Measurements from ENCODE around the gene ALKBH3. TPM values are rescaled to one million over a fixed set of nuclear protein-coding genes. Genes with fewer than 3 reads are reported as not detected.

ALKBH3 gene
- total and polyA plus RNA-seq, 2 experiments from 2014 or later, result 10.7 to 10.8 TPM

DNA sequence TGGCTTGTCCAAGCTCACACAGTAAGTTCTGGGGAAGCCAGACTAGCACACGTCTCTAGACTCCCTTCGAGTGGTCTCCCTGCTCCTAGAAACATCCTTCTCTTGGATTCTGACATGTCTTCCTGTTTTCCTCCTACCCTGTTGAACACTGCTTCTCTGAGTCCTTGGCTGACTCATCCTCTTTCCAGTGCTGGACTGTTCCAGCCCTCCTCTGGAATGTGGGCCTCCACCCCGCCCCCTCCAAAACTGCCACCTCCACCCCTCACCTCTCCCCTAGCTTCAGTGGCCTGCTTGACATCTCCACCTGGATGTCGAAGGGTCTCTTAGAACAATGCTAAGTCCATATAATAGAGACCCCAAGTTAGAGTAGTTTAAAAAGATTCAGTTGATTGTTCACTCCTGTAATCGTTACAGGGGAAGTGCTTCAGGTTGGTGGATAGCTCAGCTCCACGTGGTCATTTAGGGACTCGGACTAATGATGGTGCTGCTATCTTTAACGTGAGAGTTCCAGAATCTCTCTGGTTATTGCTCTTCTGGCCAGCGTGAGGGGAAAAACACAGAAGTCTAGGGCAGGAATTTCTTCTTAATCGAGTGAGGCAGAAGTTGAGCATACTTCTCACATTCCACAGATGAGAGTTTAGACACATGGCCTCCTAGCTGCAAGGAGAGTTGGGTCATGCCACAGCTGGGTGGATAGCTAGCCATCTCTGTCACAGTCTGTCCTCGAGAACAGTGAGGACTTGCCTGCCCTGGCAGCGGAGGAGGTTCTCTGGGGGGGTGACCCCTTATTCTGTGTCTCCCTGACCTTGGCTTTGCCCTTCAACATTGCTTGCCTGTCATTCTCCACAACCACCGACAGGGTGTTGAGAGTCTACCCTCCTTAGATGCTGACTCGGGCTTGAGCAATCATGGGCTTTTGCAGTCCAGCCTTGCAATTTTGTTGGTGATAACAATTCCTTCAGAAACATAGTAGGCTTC, 57.1 kb downstream of the ALKBH3 start:
- Mint-ChIP-seq H3K27me3 (ENCODE audit: insufficient read depth, low read depth, poor library complexity) (peaks cover 19% of the 10 kb centered on the region), H3K36me3 (ENCODE audit: low read depth) (no peaks in the 10 kb centered on the region), H3K4me1 (peaks cover 9% of the 10 kb centered on the region), H3K27ac (no peak overlapping the region; the same call in 1 of the 2 replicates), H3K9me3 (no peaks in the 10 kb centered on the region), H3K4me3 (no peak overlapping the region)
- H3K36me3 ChIP-seq (ENCODE audit: insufficient read depth), result no peaks in the 10 kb centered on the region
- H3K4me1 ChIP-seq (ENCODE audit: insufficient read depth), result 0 out of 2 replicates have a peak, but pooled peaks cover 3% of the 10 kb centered on the region
- H3K9me2 ChIP-seq (ENCODE audit: insufficient read depth), result no peaks in the 10 kb centered on the region
- H3K27me3 ChIP-seq (ENCODE audit: insufficient read depth), result peaks cover 25% of the 10 kb centered on the region
- no peak overlapping the region for H3K4me3 ChIP-seq
- H4K20me1 ChIP-seq (replicated peaks; ENCODE audit: insufficient read depth), result no peaks in the 10 kb centered on the region
- TF ChIP-seq, protein P1, sequence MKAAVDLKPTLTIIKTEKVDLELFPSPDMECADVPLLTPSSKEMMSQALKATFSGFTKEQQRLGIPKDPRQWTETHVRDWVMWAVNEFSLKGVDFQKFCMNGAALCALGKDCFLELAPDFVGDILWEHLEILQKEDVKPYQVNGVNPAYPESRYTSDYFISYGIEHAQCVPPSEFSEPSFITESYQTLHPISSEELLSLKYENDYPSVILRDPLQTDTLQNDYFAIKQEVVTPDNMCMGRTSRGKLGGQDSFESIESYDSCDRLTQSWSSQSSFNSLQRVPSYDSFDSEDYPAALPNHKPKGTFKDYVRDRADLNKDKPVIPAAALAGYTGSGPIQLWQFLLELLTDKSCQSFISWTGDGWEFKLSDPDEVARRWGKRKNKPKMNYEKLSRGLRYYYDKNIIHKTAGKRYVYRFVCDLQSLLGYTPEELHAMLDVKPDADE (IDR thresholded peaks at IDR 0.05), result no peak
- TF ChIP-seq EZH2phosphoT487 (IDR thresholded peaks at IDR 0.05; ENCODE audit: unreplicated experiment) (no peak), POLR2AphosphoS5 (IDR thresholded peaks at IDR 0.05; ENCODE audit: low read depth) (no peak), NANOG (IDR thresholded peaks at IDR 0.05; ENCODE audit: borderline replicate concordance) (no peak), ZNF114 (CRISPR knock-in tag; IDR thresholded peaks at IDR 0.05) (no peak), STAT1 (IDR thresholded peaks at IDR 0.05; ENCODE audit: unreplicated experiment) (no peak), JUNB (IDR thresholded peaks at IDR 0.05; ENCODE audit: unreplicated experiment) (no peak), EZH2 (IDR thresholded peaks at IDR 0.05; ENCODE audit: low read depth, unreplicated experiment) (no peak), ZNF331 (CRISPR knock-in tag; IDR thresholded peaks at IDR 0.05; ENCODE audit: low read depth) (no peak), CREB1 (CRISPR knock-in tag; IDR thresholded peaks at IDR 0.05; ENCODE audit: low read depth) (no peak)
- TF ChIP-seq, protein P2, sequence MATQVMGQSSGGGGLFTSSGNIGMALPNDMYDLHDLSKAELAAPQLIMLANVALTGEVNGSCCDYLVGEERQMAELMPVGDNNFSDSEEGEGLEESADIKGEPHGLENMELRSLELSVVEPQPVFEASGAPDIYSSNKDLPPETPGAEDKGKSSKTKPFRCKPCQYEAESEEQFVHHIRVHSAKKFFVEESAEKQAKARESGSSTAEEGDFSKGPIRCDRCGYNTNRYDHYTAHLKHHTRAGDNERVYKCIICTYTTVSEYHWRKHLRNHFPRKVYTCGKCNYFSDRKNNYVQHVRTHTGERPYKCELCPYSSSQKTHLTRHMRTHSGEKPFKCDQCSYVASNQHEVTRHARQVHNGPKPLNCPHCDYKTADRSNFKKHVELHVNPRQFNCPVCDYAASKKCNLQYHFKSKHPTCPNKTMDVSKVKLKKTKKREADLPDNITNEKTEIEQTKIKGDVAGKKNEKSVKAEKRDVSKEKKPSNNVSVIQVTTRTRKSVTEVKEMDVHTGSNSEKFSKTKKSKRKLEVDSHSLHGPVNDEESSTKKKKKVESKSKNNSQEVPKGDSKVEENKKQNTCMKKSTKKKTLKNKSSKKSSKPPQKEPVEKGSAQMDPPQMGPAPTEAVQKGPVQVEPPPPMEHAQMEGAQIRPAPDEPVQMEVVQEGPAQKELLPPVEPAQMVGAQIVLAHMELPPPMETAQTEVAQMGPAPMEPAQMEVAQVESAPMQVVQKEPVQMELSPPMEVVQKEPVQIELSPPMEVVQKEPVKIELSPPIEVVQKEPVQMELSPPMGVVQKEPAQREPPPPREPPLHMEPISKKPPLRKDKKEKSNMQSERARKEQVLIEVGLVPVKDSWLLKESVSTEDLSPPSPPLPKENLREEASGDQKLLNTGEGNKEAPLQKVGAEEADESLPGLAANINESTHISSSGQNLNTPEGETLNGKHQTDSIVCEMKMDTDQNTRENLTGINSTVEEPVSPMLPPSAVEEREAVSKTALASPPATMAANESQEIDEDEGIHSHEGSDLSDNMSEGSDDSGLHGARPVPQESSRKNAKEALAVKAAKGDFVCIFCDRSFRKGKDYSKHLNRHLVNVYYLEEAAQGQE (IDR thresholded peaks at IDR 0.05; ENCODE audit: unreplicated experiment), result no peak
- TF ChIP-seq, protein P3, sequence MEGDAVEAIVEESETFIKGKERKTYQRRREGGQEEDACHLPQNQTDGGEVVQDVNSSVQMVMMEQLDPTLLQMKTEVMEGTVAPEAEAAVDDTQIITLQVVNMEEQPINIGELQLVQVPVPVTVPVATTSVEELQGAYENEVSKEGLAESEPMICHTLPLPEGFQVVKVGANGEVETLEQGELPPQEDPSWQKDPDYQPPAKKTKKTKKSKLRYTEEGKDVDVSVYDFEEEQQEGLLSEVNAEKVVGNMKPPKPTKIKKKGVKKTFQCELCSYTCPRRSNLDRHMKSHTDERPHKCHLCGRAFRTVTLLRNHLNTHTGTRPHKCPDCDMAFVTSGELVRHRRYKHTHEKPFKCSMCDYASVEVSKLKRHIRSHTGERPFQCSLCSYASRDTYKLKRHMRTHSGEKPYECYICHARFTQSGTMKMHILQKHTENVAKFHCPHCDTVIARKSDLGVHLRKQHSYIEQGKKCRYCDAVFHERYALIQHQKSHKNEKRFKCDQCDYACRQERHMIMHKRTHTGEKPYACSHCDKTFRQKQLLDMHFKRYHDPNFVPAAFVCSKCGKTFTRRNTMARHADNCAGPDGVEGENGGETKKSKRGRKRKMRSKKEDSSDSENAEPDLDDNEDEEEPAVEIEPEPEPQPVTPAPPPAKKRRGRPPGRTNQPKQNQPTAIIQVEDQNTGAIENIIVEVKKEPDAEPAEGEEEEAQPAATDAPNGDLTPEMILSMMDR (conservative IDR thresholded peaks at IDR 0.05; ENCODE audit: low read depth in 2 of 2), result no peak
- TF ChIP-seq, protein P4, sequence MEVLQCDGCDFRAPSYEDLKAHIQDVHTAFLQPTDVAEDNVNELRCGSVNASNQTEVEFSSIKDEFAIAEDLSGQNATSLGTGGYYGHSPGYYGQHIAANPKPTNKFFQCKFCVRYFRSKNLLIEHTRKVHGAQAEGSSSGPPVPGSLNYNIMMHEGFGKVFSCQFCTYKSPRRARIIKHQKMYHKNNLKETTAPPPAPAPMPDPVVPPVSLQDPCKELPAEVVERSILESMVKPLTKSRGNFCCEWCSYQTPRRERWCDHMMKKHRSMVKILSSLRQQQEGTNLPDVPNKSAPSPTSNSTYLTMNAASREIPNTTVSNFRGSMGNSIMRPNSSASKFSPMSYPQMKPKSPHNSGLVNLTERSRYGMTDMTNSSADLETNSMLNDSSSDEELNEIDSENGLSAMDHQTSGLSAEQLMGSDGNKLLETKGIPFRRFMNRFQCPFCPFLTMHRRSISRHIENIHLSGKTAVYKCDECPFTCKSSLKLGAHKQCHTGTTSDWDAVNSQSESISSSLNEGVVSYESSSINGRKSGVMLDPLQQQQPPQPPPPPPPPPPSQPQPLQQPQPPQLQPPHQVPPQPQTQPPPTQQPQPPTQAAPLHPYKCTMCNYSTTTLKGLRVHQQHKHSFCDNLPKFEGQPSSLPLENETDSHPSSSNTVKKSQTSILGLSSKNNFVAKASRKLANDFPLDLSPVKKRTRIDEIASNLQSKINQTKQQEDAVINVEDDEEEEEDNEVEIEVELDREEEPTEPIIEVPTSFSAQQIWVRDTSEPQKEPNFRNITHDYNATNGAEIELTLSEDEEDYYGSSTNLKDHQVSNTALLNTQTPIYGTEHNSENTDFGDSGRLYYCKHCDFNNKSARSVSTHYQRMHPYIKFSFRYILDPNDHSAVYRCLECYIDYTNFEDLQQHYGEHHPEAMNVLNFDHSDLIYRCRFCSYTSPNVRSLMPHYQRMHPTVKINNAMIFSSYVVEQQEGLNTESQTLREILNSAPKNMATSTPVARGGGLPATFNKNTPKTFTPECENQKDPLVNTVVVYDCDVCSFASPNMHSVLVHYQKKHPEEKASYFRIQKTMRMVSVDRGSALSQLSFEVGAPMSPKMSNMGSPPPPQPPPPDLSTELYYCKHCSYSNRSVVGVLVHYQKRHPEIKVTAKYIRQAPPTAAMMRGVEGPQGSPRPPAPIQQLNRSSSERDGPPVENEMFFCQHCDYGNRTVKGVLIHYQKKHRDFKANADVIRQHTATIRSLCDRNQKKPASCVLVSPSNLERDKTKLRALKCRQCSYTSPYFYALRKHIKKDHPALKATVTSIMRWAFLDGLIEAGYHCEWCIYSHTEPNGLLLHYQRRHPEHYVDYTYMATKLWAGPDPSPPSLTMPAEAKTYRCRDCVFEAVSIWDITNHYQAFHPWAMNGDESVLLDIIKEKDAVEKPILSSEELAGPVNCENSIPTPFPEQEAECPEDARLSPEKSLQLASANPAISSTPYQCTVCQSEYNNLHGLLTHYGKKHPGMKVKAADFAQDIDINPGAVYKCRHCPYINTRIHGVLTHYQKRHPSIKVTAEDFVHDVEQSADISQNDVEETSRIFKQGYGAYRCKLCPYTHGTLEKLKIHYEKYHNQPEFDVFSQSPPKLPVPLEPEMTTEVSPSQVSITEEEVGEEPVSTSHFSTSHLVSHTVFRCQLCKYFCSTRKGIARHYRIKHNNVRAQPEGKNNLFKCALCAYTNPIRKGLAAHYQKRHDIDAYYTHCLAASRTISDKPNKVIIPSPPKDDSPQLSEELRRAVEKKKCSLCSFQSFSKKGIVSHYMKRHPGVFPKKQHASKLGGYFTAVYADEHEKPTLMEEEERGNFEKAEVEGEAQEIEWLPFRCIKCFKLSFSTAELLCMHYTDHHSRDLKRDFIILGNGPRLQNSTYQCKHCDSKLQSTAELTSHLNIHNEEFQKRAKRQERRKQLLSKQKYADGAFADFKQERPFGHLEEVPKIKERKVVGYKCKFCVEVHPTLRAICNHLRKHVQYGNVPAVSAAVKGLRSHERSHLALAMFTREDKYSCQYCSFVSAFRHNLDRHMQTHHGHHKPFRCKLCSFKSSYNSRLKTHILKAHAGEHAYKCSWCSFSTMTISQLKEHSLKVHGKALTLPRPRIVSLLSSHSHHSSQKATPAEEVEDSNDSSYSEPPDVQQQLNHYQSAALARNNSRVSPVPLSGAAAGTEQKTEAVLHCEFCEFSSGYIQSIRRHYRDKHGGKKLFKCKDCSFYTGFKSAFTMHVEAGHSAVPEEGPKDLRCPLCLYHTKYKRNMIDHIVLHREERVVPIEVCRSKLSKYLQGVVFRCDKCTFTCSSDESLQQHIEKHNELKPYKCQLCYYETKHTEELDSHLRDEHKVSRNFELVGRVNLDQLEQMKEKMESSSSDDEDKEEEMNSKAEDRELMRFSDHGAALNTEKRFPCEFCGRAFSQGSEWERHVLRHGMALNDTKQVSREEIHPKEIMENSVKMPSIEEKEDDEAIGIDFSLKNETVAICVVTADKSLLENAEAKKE (CRISPR knock-in tag; IDR thresholded peaks at IDR 0.05), result no peak
- H3K27ac ChIP-seq (ENCODE audit: low read depth), result no peak overlapping the region
- DNase-seq (ENCODE audit: low spot score) (no peak), ATAC-seq (no peak)
- no peaks in the 10 kb centered on the region for H3F3A ChIP-seq (replicated peaks; ENCODE audit: low read depth)
- no peak overlapping the region for H3K4me2 ChIP-seq
- no peaks in the 10 kb centered on the region for H3K79me2 ChIP-seq (replicated peaks; ENCODE audit: insufficient read depth)
- H2AFZ ChIP-seq, result no peak overlapping the region
